Keratinocyte (primary cell): ENCODE measurements around the gene BACH1. TPM values are rescaled to one million over a fixed set of nuclear protein-coding genes. Genes with fewer than 3 reads are reported as not detected.
A peak's percentile ranks its signal among the peaks of the same experiment; 100 is the strongest.

Experiments
- DNase-seq: peaks from one replicate; pipeline ENCODE4 v3.0.0-alpha.2; 2011; ENCODE audit warnings: low read depth, missing footprints, low spot score
- FAIRE-seq: peaks from 2 replicates; lab custom pipeline; 2011; peaks lifted over from hg19 to GRCh38; lab: Jason Lieb, UNC
- H2AFZ ChIP-seq: 2 replicates; pipeline ENCODE4 v1.6.0; 2012; ENCODE audit warnings: low read length, control low read depth, inconsistent platforms; ENCODE audit not compliant: control insufficient read depth
- H3K27ac ChIP-seq: 2 replicates; pipeline ENCODE4 v1.5.1; 2011; ENCODE audit warnings: low read length; ENCODE audit not compliant: control insufficient read depth, insufficient read depth
- H3K27me3 ChIP-seq: 3 replicates; pipeline ENCODE4 v1.6.0; 2011; ENCODE audit warnings: low read length; ENCODE audit not compliant: control insufficient read depth, insufficient read depth; ENCODE audit errors: extremely low read depth
- H3K36me3 ChIP-seq, 2 experiments: 2 replicates in 1 of 2; 3 replicates in 1 of 2; pipeline ENCODE4 v1.5.1; 2011; ENCODE audit warnings: low read length in 2 of 2, mild to moderate bottlenecking in 1 of 2; ENCODE audit not compliant: control insufficient read depth in 2 of 2, insufficient read depth in 2 of 2; ENCODE audit errors: extremely low read depth in 1 of 2
- H3K4me1 ChIP-seq: 3 replicates; pipeline ENCODE4 v1.5.1; 2011; ENCODE audit warnings: low read length; ENCODE audit not compliant: control insufficient read depth, insufficient read depth; ENCODE audit errors: extremely low read depth
- H3K4me2 ChIP-seq: 3 replicates; pipeline ENCODE4 v1.6.0; 2011; ENCODE audit warnings: low read depth, low read length; ENCODE audit not compliant: control insufficient read depth, insufficient read depth; ENCODE audit errors: extremely low read depth
- H3K4me3 ChIP-seq, 3 experiments: fragments of 200-600 bp in 1 of 3; sonication (generic) in 1 of 3; 2 replicates in 2 of 3; 3 replicates in 1 of 3; pipeline ENCODE4 v1.5.1; 2011 to 2016; ENCODE audit warnings: low read length in 3 of 3, mild to moderate bottlenecking in 3 of 3, control low read depth in 2 of 3, inconsistent platforms in 1 of 3, low read depth in 1 of 3, mixed read lengths in 1 of 3, mixed run types in 1 of 3, moderate library complexity in 1 of 3; ENCODE audit not compliant: control insufficient read depth in 2 of 3, insufficient read depth in 2 of 3; ENCODE audit errors: extremely low read depth in 1 of 3
- H3K79me2 ChIP-seq: 2 replicates; pipeline ENCODE4 v1.6.0; 2012; ENCODE audit warnings: low read length; ENCODE audit not compliant: control insufficient read depth, insufficient read depth
- H3K9ac ChIP-seq: 3 replicates; pipeline ENCODE4 v1.6.0; 2011; ENCODE audit warnings: low read length; ENCODE audit not compliant: control insufficient read depth, insufficient read depth; ENCODE audit errors: extremely low read depth
- H3K9me1 ChIP-seq: 3 replicates; pipeline ENCODE4 v1.6.0; 2011; ENCODE audit warnings: low read length; ENCODE audit not compliant: control insufficient read depth, insufficient read depth; ENCODE audit errors: extremely low read depth
- H3K9me3 ChIP-seq: 2 replicates; pipeline ENCODE4 v1.5.1; 2012; ENCODE audit warnings: low read depth, low read length; ENCODE audit not compliant: control insufficient read depth
- H4K20me1 ChIP-seq: 3 replicates; pipeline ENCODE4 v1.6.0; 2011; ENCODE audit warnings: low read length; ENCODE audit not compliant: control insufficient read depth, insufficient read depth; ENCODE audit errors: extremely low read depth
- EZH2 ChIP-seq: IDR thresholded peaks from one replicate; pipeline ENCODE4 v1.6.1; 2012; ENCODE audit warnings: inconsistent platforms, mild to moderate bottlenecking, low read length, moderate library complexity
- dilution Hi-C: fragments of 300-500 bp; cut with MboI; formaldehyde crosslinking; loops from one replicate; pipeline ENCODE4 v1.7.0; 2020; ENCODE audit warnings: low sequenced_read_pairs; ENCODE audit not compliant: extremely low pct_ligation_motif_present
- polyA plus RNA-seq, 5 experiments: library from polyadenylated mRNA; depleted of rRNA in 3 of 5; stranded (reverse) in 3 of 5; stranded (forward) in 1 of 5; unstranded in 1 of 5; fragments of >200 nt; gene quantifications; 1 replicate in 1 of 5; 2 replicates in 3 of 5; 3 replicates in 1 of 5; pipeline versions ENCODE4 v1.2.1 to v1.2.3, GENCODE V29; 2011 to 2012; ENCODE audit warnings: missing spikeins in 2 of 5, low read depth in 1 of 5, low replicate concordance in 1 of 5
- TF ChIP-seq, protein P1 (sequence below), 3 experiments: IDR thresholded peaks in 1 of 3; conservative IDR thresholded peaks in 1 of 3; optimal IDR thresholded peaks in 1 of 3; 2 replicates in 2 of 3; 3 replicates in 1 of 3; pipeline versions ENCODE3 to v1.5.1; 2011; ENCODE audit warnings: low read length in 3 of 3, mild to moderate bottlenecking in 3 of 3, moderate library complexity in 2 of 3, control low read depth in 1 of 3, inconsistent platforms in 1 of 3; ENCODE audit not compliant: insufficient read depth in 2 of 3; ENCODE audit errors: extremely low read depth in 1 of 3

Gene BACH1
- polyA plus RNA-seq, 1 donor (not counting 4 experiments of a cell fraction or from before 2014, with no cell fraction given), result 33.1 TPM

DNA sequence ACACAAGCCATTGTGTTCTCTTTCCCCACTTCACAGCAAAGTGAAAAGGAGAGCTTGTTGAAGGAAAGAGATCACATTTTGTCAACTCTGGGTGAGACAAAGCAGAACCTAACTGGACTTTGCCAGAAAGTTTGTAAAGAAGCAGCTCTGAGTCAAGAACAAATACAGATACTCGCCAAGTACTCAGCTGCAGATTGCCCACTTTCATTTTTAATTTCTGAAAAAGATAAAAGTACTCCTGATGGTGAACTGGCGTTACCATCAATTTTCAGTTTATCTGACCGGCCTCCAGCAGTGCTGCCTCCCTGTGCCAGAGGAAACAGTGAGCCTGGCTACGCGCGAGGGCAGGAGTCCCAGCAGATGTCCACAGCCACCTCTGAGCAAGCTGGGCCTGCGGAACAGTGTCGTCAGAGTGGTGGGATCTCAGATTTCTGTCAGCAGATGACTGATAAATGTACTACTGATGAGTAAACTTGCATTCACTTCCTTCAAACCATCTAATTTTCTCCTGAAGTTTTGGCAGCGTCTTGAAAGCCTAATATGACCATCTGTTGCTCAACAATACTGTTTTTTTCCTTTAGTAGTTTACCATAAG lies 43.7 kb downstream of the BACH1 start:
- TF ChIP-seq EZH2, result no peak
- TF ChIP-seq, protein P1, sequence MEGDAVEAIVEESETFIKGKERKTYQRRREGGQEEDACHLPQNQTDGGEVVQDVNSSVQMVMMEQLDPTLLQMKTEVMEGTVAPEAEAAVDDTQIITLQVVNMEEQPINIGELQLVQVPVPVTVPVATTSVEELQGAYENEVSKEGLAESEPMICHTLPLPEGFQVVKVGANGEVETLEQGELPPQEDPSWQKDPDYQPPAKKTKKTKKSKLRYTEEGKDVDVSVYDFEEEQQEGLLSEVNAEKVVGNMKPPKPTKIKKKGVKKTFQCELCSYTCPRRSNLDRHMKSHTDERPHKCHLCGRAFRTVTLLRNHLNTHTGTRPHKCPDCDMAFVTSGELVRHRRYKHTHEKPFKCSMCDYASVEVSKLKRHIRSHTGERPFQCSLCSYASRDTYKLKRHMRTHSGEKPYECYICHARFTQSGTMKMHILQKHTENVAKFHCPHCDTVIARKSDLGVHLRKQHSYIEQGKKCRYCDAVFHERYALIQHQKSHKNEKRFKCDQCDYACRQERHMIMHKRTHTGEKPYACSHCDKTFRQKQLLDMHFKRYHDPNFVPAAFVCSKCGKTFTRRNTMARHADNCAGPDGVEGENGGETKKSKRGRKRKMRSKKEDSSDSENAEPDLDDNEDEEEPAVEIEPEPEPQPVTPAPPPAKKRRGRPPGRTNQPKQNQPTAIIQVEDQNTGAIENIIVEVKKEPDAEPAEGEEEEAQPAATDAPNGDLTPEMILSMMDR (optimal IDR thresholded peaks at IDR 0.05 in 1 of 3, IDR thresholded peaks at IDR 0.05 in 1 of 3, conservative IDR thresholded peaks at IDR 0.05 in 1 of 3; ENCODE audit: extremely low read depth in 1 of 3, insufficient read depth in 2 of 3, low read length in 3 of 3), result peak in 1 of 3 experiments; percentile 27
- H3K36me3 ChIP-seq, result peaks cover 5 to 13% of the 10 kb centered on the region in 2 experiments
- peaks cover 21% of the 10 kb centered on the region for H3K4me1 ChIP-seq
- peak overlapping the region; percentile 50 for H3K4me2 ChIP-seq
- H2AFZ ChIP-seq, result no peak overlapping the region
- H3K9ac ChIP-seq, result peak overlapping the region; percentile 42
- H3K79me2 ChIP-seq, result peaks cover 58% of the 10 kb centered on the region
- H3K9me1 ChIP-seq, result no peaks in the 10 kb centered on the region
- peak overlapping the region in 1 of 3 experiments; percentile 47 for H3K4me3 ChIP-seq
- no peaks in the 10 kb centered on the region for H3K9me3 ChIP-seq
- DNase-seq, result no peak
- H3K27ac ChIP-seq, result peak overlapping the region; percentile 77
- no peaks in the 10 kb centered on the region for H4K20me1 ChIP-seq
- dilution Hi-C loops, result no loop called here
- no peaks in the 10 kb centered on the region for H3K27me3 ChIP-seq
- FAIRE-seq, result peak; percentile 96

DNA sequence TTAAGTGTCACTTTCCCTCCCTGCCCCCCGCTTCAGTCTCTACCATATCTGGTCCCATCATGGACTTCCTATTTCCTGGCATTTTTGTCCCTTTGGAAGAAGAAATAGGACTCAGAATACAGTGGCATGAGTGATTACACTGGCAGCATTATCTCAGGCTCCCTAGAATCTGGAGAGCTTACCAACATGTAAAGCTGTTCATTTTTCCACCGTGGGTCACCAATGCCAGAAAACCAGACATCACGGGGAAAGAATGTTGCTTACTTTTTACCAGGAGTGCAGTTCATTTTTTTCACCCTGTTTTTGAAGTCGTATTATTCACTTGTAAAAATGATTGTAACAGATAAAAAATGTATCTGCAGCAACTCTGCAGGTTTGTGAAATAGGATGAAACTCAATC lies 44.8 kb downstream of the BACH1 start:
- FAIRE-seq (no peak), DNase-seq (no peak)
- H3K9me1 ChIP-seq, result no peaks in the 10 kb centered on the region
- H3K4me2 ChIP-seq, result no peak overlapping the region
- H3K27me3 ChIP-seq, result no peaks in the 10 kb centered on the region
- peak overlapping the region; percentile 31 for H3K9ac ChIP-seq
- H3K4me1 ChIP-seq, result peaks cover 27% of the 10 kb centered on the region
- no peaks in the 10 kb centered on the region for H3K9me3 ChIP-seq
- peaks cover 7 to 13% of the 10 kb centered on the region in 2 experiments for H3K36me3 ChIP-seq
- H3K4me3 ChIP-seq, result no peak overlapping the region
- dilution Hi-C loops, result no loop called here
- peaks cover 53% of the 10 kb centered on the region for H3K79me2 ChIP-seq
- H4K20me1 ChIP-seq, result no peaks in the 10 kb centered on the region
- no peak overlapping the region for H2AFZ ChIP-seq
- H3K27ac ChIP-seq, result peak overlapping the region; percentile 77
- TF ChIP-seq, protein P1 (optimal IDR thresholded peaks at IDR 0.05 in 1 of 3, IDR thresholded peaks at IDR 0.05 in 1 of 3, conservative IDR thresholded peaks at IDR 0.05 in 1 of 3; ENCODE audit: extremely low read depth in 1 of 3, insufficient read depth in 2 of 3, low read length in 3 of 3), result no peak
- no peak for TF ChIP-seq EZH2
